Measurements from ENCODE around the gene TMUB1.

The TMUB1 gene

GRCh38 chr7:151078233-151079040, 4.9 kb downstream of the TMUB1 start:
- Histone ChIP-seq H3K4me3 (no peak overlapping the region), H3K27ac (peak overlapping the region in 1 of 2 donors; percentile 0)
- TF ChIP-seq CTCF (IDR thresholded peaks at IDR 0.05), result no peak
- no peak for DNase-seq (ENCODE audit: low spot score)

- H3K27ac ChIP-seq, result peak overlapping the region in 1 of 2 donors; percentile 0
- TF ChIP-seq CTCF (IDR thresholded peaks at IDR 0.05), result no peak
- no peak overlapping the region for H3K4me3 ChIP-seq
- DNase-seq (ENCODE audit: low spot score), result no peak
Observed at GRCh38 chr7:151077705-151078232, 5.5 kb downstream of the TMUB1 start.

- TF ChIP-seq CTCF (IDR thresholded peaks at IDR 0.05), result no peak
- no peak overlapping the region for H3K27ac ChIP-seq
- H3K4me3 ChIP-seq, result no peak overlapping the region
- no peak for DNase-seq (ENCODE audit: low spot score)
Observed at GRCh38 chr7:151076863-151077704, 6.2 kb downstream of the TMUB1 start.

- TF ChIP-seq CTCF (IDR thresholded peaks at IDR 0.05), result no peak
- DNase-seq (ENCODE audit: low spot score), result no peak
- Histone ChIP-seq H3K4me3 (no peak overlapping the region), H3K27ac (no peak overlapping the region)
Observed at GRCh38 chr7:151075978-151076426, 7.3 kb downstream of the TMUB1 start.

GRCh38 chr7:151075662-151075971, 7.7 kb downstream of the TMUB1 start:
- no peak overlapping the region for H3K4me3 ChIP-seq
- no peak overlapping the region for H3K27ac ChIP-seq
- no peak for TF ChIP-seq CTCF (IDR thresholded peaks at IDR 0.05)
- no peak for DNase-seq (ENCODE audit: low spot score)

GRCh38 chr7:151074817-151075661, 8.3 kb downstream of the TMUB1 start:
- no peak overlapping the region for H3K27ac ChIP-seq
- no peak for TF ChIP-seq CTCF (IDR thresholded peaks at IDR 0.05)
- DNase-seq (ENCODE audit: low spot score), result no peak
- H3K4me3 ChIP-seq, result no peak overlapping the region
